ENCODE measurements around the gene PRKN.

PRKN gene

DNA sequence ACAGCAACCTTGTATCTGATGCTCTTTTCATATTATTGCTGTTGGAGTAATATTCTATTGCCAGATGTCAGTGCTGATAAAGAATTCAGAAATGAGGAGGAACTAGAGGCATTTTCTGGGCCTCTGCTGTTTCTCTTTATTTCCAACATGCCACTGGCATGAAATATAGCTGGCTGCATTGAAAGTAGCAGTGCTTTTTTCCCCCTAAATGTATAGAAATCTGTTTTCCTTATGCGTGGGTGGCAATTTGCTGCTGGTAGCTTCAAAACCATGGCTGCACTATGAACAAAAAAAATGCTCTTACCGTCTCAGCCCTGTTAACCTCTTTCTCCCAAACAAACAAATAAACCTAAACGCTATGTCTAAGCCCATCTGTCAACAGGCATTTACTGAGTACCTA lies 1011.4 kb downstream of the PRKN start:
- DNase-seq (ENCODE audit: low read depth), result no peak

DNA sequence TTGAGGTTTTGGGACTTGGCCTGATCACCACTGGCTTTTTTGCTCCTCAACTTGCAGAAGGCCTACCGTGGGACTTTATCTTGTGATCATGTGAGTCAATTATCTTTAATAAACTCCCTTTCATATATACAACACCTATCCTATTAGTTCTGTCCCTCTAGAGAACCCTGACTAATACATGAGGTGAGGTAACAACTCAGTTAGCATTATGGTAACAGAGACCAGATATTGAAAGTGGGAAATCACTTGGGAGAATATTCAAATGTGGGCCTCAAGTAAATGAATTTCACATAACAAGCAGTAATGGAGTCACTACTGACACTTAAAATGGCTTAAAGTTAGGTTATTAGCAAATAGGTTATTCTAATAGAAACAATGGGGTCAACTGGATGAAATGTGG lies 1015.6 kb downstream of the PRKN start:
- no peak for DNase-seq (ENCODE audit: low read depth)

- no peak for DNase-seq (ENCODE audit: low read depth)
Measured at GRCh38 chr6:161711515-161711914, 1016.1 kb downstream of the PRKN start.

- no peak for DNase-seq (ENCODE audit: low read depth)
Measured at GRCh38 chr6:161710698-161711097, 1016.9 kb downstream of the PRKN start.

DNA sequence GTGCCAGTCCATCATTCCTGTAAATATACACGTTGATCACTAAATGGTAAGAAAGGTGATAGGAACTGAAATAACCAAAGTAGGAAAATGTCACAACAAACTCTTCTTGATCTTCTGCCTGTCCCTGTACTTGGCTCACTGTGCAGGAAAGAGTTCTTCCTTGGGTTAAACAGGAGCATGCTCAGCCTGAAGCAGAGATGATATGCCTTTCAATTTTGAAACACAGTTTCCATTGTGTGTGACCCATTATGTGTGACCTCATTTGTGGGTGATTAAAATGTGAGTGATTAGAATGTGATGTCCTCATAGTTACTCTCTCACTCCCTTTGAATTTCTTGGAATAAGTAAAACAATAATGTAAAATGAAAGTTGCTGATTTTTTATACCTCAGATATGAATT lies 1026.5 kb downstream of the PRKN start:
- no peak for DNase-seq (ENCODE audit: low read depth)

GRCh38 chr6:161696801-161697200 lies 1030.8 kb downstream of the PRKN start:
- no peak for DNase-seq (ENCODE audit: low read depth)

DNA sequence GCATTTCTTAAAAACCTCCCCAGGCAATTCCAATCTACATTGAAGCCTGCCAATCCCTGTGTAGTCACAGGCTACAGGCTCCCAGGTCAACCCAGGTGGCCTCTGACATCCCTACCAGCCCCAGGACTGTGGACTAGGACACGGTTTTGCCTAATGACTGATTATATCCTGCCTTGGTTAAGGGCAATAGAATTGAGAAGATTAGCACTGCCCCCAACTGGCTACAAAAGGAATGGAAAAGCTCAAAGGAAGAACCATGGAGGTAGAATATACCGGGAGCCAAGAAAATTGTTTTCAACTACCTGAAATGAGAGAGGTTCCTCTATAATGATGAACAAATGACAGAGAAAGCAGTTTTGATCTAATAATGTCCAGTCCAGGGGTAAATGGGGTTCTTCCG lies 1032.6 kb downstream of the PRKN start:
- DNase-seq (ENCODE audit: low read depth), result no peak

- no peak for DNase-seq (ENCODE audit: low read depth)
Measured at GRCh38 chr6:161686655-161687054, 1040.9 kb downstream of the PRKN start.

DNA sequence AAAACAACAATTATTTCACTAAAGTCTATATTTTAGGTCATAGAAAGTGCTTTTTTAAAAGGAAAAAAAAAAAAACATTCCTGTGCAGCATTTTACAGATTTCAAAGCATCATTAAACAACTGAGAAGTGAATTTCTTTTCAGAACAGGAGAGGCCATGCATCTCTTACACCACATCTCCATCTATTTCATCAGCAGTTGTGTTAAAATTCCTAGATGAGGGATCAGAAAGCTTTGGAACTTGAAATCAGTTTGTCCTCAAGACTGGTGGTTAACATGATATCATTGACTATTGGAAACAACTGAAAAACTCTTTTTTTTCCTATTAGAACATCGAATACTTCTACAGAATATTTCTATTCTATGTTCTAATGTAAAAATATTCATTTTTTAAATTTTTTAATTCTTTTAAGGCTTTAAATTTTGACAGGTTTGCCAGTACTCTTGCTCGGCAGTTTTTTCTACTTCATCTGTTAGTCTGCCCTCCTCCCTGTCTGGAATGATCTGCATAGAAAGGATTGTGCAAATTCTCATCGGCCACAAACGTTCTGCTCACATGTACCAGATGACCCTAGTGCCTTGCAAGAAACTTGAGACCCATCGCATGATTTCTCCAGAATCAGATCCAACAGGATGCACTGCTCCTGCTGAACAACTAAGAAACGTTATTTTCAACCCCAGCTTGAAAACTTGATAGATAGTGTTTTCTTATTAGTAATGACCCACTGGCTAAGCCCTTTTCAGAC lies 1042.7 kb downstream of the PRKN start:
- DNase-seq (ENCODE audit: low read depth), result no peak

GRCh38 chr6:161683400-161683799 lies 1044.2 kb downstream of the PRKN start:
- DNase-seq (ENCODE audit: low read depth), result no peak

- no peak for DNase-seq (ENCODE audit: low read depth)
Measured at GRCh38 chr6:161682982-161683381, 1044.6 kb downstream of the PRKN start.

DNA sequence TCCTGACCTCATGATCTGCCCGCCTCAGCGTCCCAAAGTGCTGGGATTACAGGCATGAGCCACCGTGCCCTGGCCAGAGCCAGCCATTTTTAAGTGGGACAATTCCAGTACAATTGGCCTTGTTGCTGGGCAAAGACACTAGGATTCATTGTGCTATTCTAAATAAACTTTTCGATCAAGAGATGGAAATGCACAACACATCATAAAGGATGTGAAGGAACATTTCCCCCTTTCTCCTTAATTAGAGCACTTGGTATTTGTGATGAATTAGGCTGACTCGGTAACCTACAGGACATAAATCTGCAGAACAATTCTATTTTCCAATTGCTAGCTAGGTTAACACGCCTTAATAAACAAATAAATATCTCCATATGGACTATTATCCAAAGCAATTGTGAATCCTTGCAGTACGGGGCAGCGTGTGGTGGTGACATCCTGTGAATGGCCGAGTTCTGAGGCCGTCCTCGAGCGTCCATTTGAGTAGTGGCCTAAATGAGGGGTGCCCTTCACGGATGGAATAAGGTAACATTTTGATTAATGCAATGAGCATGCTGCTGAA lies 1047.5 kb downstream of the PRKN start:
- DNase-seq (ENCODE audit: low read depth), result no peak

- DNase-seq (ENCODE audit: low read depth), result no peak
Measured at GRCh38 chr6:161677188-161677587, 1050.4 kb downstream of the PRKN start.

DNA sequence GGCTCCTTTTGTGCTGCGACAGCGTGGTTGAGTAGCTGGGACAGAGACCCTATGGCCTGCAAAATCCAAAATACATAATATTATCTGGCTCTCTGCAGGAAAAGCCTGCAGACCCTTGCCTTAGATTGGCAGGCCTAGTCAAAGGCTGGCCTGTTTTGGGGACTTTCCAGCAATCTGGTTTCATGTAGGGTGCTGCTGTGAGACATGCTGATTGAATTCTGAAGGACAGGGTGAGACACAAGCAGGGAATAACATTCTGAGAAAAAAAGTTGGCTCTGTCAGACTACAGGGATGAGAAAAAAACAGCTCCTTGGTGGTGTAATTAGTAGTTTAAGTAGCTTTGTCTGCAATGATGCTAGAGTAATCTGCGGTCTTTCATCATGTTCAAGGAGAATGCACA lies 1051.0 kb downstream of the PRKN start:
- DNase-seq (ENCODE audit: low read depth), result no peak

DNA sequence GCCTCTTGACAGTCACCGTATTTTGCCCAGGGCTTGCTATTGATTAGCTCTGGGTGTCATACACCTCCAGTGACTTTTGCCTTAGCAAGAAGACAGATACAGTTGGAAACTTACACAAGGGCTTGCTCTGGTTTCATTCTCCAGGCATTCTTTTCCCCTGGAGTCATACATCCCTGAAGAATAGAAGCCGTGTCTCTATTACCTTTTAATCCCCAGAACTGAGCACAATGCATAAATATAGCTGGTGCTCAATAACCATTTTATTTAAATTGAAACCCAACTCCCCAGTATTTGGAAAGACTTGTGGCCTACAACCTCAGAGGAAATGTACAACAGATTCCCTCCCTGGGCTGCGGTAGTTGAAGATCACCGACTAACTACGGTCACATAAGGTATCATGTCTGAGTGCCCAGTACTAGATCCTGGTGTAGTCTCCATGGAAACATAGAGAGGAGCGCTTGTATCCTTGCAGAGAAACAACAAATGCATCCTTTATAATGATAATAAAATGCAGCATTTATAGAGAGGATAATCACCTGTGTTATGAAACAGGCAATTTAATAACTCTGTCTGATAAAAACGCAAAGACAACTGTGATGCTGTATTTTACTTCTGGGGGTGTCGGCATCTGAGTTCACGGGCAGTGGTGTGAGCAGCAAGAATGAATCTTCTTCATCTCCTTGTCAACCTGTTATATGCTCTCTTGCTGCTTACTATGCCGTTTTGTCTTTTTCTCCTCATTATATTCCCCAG lies 1052.5 kb downstream of the PRKN start:
- no peak for DNase-seq (ENCODE audit: low read depth)

GRCh38 chr6:161673026-161673425 lies 1054.5 kb downstream of the PRKN start:
- no peak for DNase-seq (ENCODE audit: low read depth)

- DNase-seq (ENCODE audit: low read depth), result no peak
Measured at GRCh38 chr6:161671117-161671516, 1056.4 kb downstream of the PRKN start.

DNA sequence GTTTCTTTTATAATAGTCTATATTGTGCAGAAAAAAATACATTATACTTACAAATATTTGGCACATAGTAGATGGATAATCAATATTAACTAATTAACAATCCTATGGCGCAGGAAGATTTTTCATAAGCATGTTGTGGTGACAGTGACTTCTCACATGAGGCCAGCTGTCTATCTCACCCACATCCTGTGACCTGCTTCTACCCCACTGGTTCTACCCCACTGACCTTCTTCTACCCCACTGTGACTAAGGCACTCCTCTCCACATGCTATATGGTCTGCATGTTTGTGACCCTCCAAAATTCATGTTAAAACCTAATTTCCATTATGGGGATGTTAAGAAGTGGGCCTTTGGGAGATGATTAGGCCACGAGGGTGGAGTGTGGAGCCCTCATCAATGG lies 1058.9 kb downstream of the PRKN start:
- no peak for DNase-seq (ENCODE audit: low read depth)

DNA sequence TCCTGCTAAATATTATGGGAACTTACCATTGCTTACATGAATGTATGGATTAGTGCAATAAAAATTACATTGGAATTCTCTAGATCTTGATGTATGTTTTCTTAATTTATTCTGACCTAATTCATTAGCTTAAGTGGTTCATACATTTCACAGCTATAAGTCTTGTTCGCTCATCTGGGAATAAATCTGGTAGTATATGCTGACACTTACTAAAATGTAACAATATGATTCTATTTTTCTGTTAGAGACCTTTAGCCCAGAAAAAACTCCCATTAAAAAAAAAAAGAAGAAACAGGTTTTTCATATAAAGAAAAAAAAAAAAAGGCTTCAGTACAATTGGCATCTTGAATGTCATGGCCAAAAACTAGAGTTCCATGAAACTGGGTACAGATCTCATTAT lies 1059.6 kb downstream of the PRKN start:
- no peak for DNase-seq (ENCODE audit: low read depth)

- no peak for DNase-seq (ENCODE audit: low read depth)
Measured at GRCh38 chr6:161663682-161664081, 1063.9 kb downstream of the PRKN start.

- no peak for DNase-seq (ENCODE audit: low read depth)
Measured at GRCh38 chr6:161660666-161661571, 1066.6 kb downstream of the PRKN start.

DNA sequence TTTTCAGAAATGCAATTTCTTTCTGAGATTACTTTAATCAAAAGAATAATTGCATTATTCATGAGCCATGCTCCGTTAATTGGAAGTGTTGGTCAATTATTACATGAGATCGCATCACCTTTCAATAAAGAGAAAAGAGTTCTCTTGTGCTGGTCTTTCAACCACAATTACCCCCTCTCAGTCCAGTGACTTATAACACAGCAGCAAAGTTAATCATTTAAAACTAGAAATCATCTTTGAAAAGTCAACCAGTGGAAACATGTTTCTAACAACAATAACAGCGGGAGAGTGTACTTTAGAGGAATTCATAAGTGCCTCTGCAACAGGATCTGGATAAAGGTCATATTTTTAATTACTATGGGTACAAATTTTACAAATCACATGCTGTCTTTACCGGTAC lies 1069.4 kb downstream of the PRKN start:
- no peak for DNase-seq (ENCODE audit: low read depth)

Data from HS-27A (cell line).